Vagina (tissue), 2 donors: ENCODE data around the gene FBXL7.

ENCODE experiments used
- CTCF ChIP-seq, 3 experiments: fragments of 450-650 bp in 2 of 3; fragments of 200-600 bp in 1 of 3; sonication (generic) in 1 of 3; IDR thresholded peaks; one replicate each; pipeline ENCODE4 v1.5.1; 2017 to 2019; ENCODE audit warnings: antibody characterized with exemption in 3 of 3, mild to moderate bottlenecking in 2 of 3, moderate library complexity in 2 of 3
- POLR2AphosphoS5 ChIP-seq, 2 donors: sonication (generic); formaldehyde crosslinking; IDR thresholded peaks; one replicate each; pipeline ENCODE4 v1.9.0; 2017; ENCODE audit warnings: antibody characterized with exemption in 2 of 2, mild to moderate bottlenecking in 2 of 2, low read depth in 1 of 2; ENCODE audit not compliant: insufficient read depth in 1 of 2

GRCh38 chr5:15499528-15500324, at the start of gene FBXL7:
- peak in 1 of 3 experiments; percentile 15 for TF ChIP-seq CTCF (IDR thresholded peaks at IDR 0.05)
- peak in 1 of 2 donors; percentile 69 for TF ChIP-seq POLR2AphosphoS5 (IDR thresholded peaks at IDR 0.05; ENCODE audit: insufficient read depth in 1 of 2, low read depth in 1 of 2)
